ENCODE measurements around the gene SCRN2.
A peak's percentile ranks its signal among the peaks of the same experiment; 100 is the strongest.

The SCRN2 gene

GRCh38 chr17:47822785-47823184 is 18.3 kb downstream of the SCRN2 start:
- H3K27me3 ChIP-seq (ENCODE audit: control insufficient read depth, insufficient read depth, low read length), result no peaks in the 10 kb centered on the region
- H3K4me2 ChIP-seq (ENCODE audit: low read length), result no peak overlapping the region
- H3K27ac ChIP-seq, result no peak overlapping the region
- H3K9ac ChIP-seq, result no peak overlapping the region
- H3K4me1 ChIP-seq, result peaks cover 11% of the 10 kb centered on the region
- H3K79me2 ChIP-seq, result peaks cover 3% of the 10 kb centered on the region
- no peaks in the 10 kb centered on the region for H3K9me3 ChIP-seq (ENCODE audit: control insufficient read depth, low read length)
- H3K36me3 ChIP-seq (ENCODE audit: control insufficient read depth, insufficient read depth, low read length), result no peaks in the 10 kb centered on the region
- no peak overlapping the region for H2AFZ ChIP-seq
- TF ChIP-seq CTCF (IDR thresholded peaks at IDR 0.05), result no peak
- no peak overlapping the region for H3K4me3 ChIP-seq (ENCODE audit: low read depth, low read length)

GRCh38 chr17:47821424-47822391 is 19.4 kb downstream of the SCRN2 start, which contains the start of gene OSBPL7:
Gene OSBPL7 (minus strand): TSS chr17:47821794. CDS start chr17:47820278, 1,516 bp downstream.
- H3K4me1 ChIP-seq, result peaks cover 11% of the 10 kb centered on the region
- no peaks in the 10 kb centered on the region for H3K9me3 ChIP-seq (ENCODE audit: control insufficient read depth, low read length)
- H3K79me2 ChIP-seq, result no peaks in the 10 kb centered on the region
- no peak within 1 kb of the TSS for H3K27ac ChIP-seq
- H3K9ac ChIP-seq, result peak within 1 kb of the TSS; percentile 39
- no peaks in the 10 kb centered on the region for H3K27me3 ChIP-seq (ENCODE audit: control insufficient read depth, insufficient read depth, low read length)
- H3K36me3 ChIP-seq (ENCODE audit: control insufficient read depth, insufficient read depth, low read length), result no peaks in the 10 kb centered on the region
- no peak for TF ChIP-seq CTCF (IDR thresholded peaks at IDR 0.05)
- peak within 1 kb of the TSS; percentile 0 for H3K4me2 ChIP-seq (ENCODE audit: low read length)
- peak within 1 kb of the TSS; percentile 24 for H3K4me3 ChIP-seq (ENCODE audit: low read depth, low read length)
- peak within 1 kb of the TSS; percentile 90 for H2AFZ ChIP-seq

- H2AFZ ChIP-seq, result peak overlapping the region; percentile 90
- no peaks in the 10 kb centered on the region for H3K36me3 ChIP-seq (ENCODE audit: control insufficient read depth, insufficient read depth, low read length)
- H3K27ac ChIP-seq, result no peak overlapping the region
- H3K9me3 ChIP-seq (ENCODE audit: control insufficient read depth, low read length), result no peaks in the 10 kb centered on the region
- H3K4me2 ChIP-seq (ENCODE audit: low read length), result peak overlapping the region; percentile 0
- no peak for TF ChIP-seq CTCF (IDR thresholded peaks at IDR 0.05)
- H3K4me1 ChIP-seq, result peaks cover 11% of the 10 kb centered on the region
- peak overlapping the region; percentile 24 for H3K4me3 ChIP-seq (ENCODE audit: low read depth, low read length)
- H3K27me3 ChIP-seq (ENCODE audit: control insufficient read depth, insufficient read depth, low read length), result no peaks in the 10 kb centered on the region
- H3K79me2 ChIP-seq, result no peaks in the 10 kb centered on the region
- H3K9ac ChIP-seq, result no peak overlapping the region
Observed at GRCh38 chr17:47821031-47821423, 20.0 kb downstream of the SCRN2 start.

- Histone ChIP-seq H2AFZ (no peak overlapping the region), H3K36me3 (ENCODE audit: control insufficient read depth, insufficient read depth, low read length) (no peaks in the 10 kb centered on the region), H3K27me3 (ENCODE audit: control insufficient read depth, insufficient read depth, low read length) (no peaks in the 10 kb centered on the region), H3K79me2 (no peaks in the 10 kb centered on the region), H3K27ac (no peak overlapping the region), H3K9ac (no peak overlapping the region), H3K9me3 (ENCODE audit: control insufficient read depth, low read length) (no peaks in the 10 kb centered on the region), H3K4me2 (ENCODE audit: low read length) (no peak overlapping the region), H3K4me1 (peaks cover 11% of the 10 kb centered on the region), H3K4me3 (ENCODE audit: low read depth, low read length) (no peak overlapping the region)
- no peak for TF ChIP-seq CTCF (IDR thresholded peaks at IDR 0.05)
Observed at GRCh38 chr17:47820033-47820789, 20.9 kb downstream of the SCRN2 start.
